ENCODE measurements around the gene GAS7. TPM values are rescaled to one million over a fixed set of nuclear protein-coding genes. Genes with fewer than 3 reads are reported as not detected.
"Not testable (repeated sequence)": the region's sequence is repeated elsewhere in the genome, so short reads cannot be mapped to it uniquely, and the experiment has no call there.

The GAS7 gene
- total RNA-seq, 2 donors from 2014 or later, result 79.7 to 113 TPM

GRCh38 chr17:10058921-10059683 is 139.3 kb downstream of the GAS7 start:
- no peak overlapping the region for H3K4me3 ChIP-seq
- H3K36me3 ChIP-seq, result no peaks in the 10 kb centered on the region
- DNase-seq (ENCODE audit: low spot score), result no peak
- H3K27me3 ChIP-seq, result no peaks in the 10 kb centered on the region
- no peaks in the 10 kb centered on the region for H3K9me3 ChIP-seq
- no peak for TF ChIP-seq CTCF (IDR thresholded peaks at IDR 0.05)
- peak overlapping the region; percentile 41 to 72 for H3K27ac ChIP-seq
- peaks cover 0 to 66% of the 10 kb centered on the region in 2 donors for H3K4me1 ChIP-seq

GRCh38 chr17:10057466-10057865 is 140.9 kb downstream of the GAS7 start:
- DNase-seq (ENCODE audit: low spot score), result not testable (repeated sequence)
- H3K27ac ChIP-seq, result peak overlapping the region; percentile 39 to 43

GRCh38 chr17:10055262-10055975 is 143.0 kb downstream of the GAS7 start:
- Histone ChIP-seq H3K4me3 (no peak overlapping the region), H3K27ac (peak overlapping the region; percentile 45 to 58), H3K9me3 (no peaks in the 10 kb centered on the region), H3K4me1 (peaks cover 0 to 53% of the 10 kb centered on the region in 2 donors), H3K27me3 (no peaks in the 10 kb centered on the region), H3K36me3 (no peaks in the 10 kb centered on the region)
- no peak for DNase-seq (ENCODE audit: low spot score)
- TF ChIP-seq CTCF (IDR thresholded peaks at IDR 0.05), result no peak

More at GRCh38 chr17:10057466-10057865, 140.9 kb downstream of the GAS7 start:
- H3K36me3 ChIP-seq, H3K27me3 ChIP-seq, H3K9me3 ChIP-seq: not testable (repeated sequence)
- Histone ChIP-seq H3K4me1 (peaks cover 0 to 60% of the 10 kb centered on the region in 2 donors), H3K4me3 (peak overlapping the region in 1 of 2 donors; percentile 11)

DNA sequence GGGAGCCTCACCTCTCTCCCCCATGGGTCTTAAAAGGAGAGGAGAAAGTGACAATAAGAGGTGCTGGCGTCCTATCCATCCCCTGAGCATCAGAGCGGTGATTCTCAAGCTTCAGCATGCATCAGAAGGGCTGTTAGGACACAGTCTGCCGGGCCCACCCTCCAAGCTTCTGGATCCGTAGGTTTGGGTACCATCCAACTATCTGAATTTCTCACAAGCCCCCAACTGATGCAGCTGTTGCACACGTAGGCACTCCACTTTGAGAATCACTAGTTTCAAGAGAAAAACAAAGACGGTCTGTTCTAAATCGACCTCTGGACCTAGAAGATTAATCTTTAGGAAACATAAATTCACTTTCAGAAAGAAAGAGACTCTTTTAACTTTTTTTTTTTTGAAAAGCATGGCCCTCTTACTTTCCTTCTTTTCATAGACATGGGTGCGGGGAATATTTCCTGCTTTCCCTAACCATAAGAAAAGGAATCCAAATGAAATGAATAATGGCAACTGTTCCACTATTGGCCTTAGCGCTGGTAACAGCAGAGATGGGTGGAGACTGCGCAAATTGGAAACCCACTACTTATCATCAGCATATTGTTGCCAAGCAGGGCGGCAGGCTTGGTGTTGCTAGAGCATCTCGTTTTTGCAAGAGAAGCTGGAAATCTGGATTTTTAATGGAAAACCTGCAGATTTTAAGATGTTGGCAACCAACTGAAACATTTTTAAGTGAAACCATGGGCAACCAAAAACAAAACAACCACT is 144.4 kb downstream of the GAS7 start:
- Histone ChIP-seq H3K4me3 (no peak overlapping the region), H3K9me3 (no peaks in the 10 kb centered on the region), H3K27me3 (no peaks in the 10 kb centered on the region), H3K36me3 (no peaks in the 10 kb centered on the region), H3K27ac (peak overlapping the region; percentile 67 to 70), H3K4me1 (peaks cover 0 to 39% of the 10 kb centered on the region in 2 donors)
- DNase-seq (ENCODE audit: low spot score), result no peak
- TF ChIP-seq CTCF (IDR thresholded peaks at IDR 0.05), result no peak

- DNase-seq (ENCODE audit: low spot score), result no peak
- no peak for TF ChIP-seq CTCF (IDR thresholded peaks at IDR 0.05)
- Histone ChIP-seq H3K4me1 (peaks cover 0 to 31% of the 10 kb centered on the region in 2 donors), H3K4me3 (no peak overlapping the region), H3K27me3 (no peaks in the 10 kb centered on the region), H3K9me3 (no peaks in the 10 kb centered on the region), H3K36me3 (no peaks in the 10 kb centered on the region), H3K27ac (peak overlapping the region; percentile 70 to 81)
Measured at GRCh38 chr17:10052106-10052813, 146.1 kb downstream of the GAS7 start.

Measured in right atrium auricular region (tissue), 2 donors.